PC-9 (cell line): ENCODE results near the gene DNAJC15. TPM values are rescaled to one million over a fixed set of nuclear protein-coding genes. Genes with fewer than 3 reads are reported as not detected.

Experiments
- BruUV-seq: library from RNA; stranded (reverse); fragments of 400-500 nt; replicated peaks from 2 replicates; lab custom pipeline; 2021; lab: Mats Ljungman, UMichigan
- CTCF ChIA-PET: fragments of 300-600 bp; sonication (Branson Sonifier 250); formaldehyde crosslinking; loops from one replicate; lab custom pipeline; 2022; ENCODE audit warnings: antibody characterized with exemption; lab: Charles Lee
- POLR2A ChIA-PET: fragments of 300-600 bp; sonication (Branson Sonifier 250); formaldehyde crosslinking; loops from one replicate; lab custom pipeline; 2022; ENCODE audit warnings: antibody characterized with exemption; ENCODE audit not compliant: unreplicated experiment; lab: Charles Lee
- DNase-seq, 2 experiments: peaks; one replicate each; pipeline versions ENCODE4 v3.0.0 to v3.0.0-alpha.2; 2015 to 2022; ENCODE audit warnings: mixed read lengths in 1 of 2
- H2AFZ ChIP-seq: fragments of 200-600 bp; sonication (generic); 2 replicates; pipeline ENCODE4 v1.8.1; 2017; ENCODE audit warnings: antibody characterized with exemption
- H3F3A ChIP-seq: fragments of 200-600 bp; sonication (generic); 2 replicates; pipeline ENCODE4 v1.8.1; 2017; ENCODE audit warnings: antibody characterized with exemption, mild to moderate bottlenecking, low read depth; ENCODE audit not compliant: insufficient read depth
- H3K27ac ChIP-seq: fragments of 200-600 bp; sonication (generic); 2 replicates; pipeline ENCODE4 v1.6.1; 2016; ENCODE audit warnings: mixed run types
- H3K27me3 ChIP-seq: fragments of 200-600 bp; sonication (generic); 2 replicates; pipeline ENCODE4 v1.6.1; 2016; ENCODE audit warnings: low read depth, mixed run types; ENCODE audit not compliant: insufficient read depth
- H3K36me3 ChIP-seq: fragments of 200-600 bp; sonication (generic); 2 replicates; pipeline ENCODE4 v1.6.1; 2016; ENCODE audit warnings: low read depth, mixed run types
- H3K4me1 ChIP-seq: fragments of 200-600 bp; sonication (generic); replicated peaks from 2 replicates; pipeline ENCODE4 v1.6.1; 2016; ENCODE audit warnings: mixed run types; ENCODE audit not compliant: insufficient read depth
- H3K4me2 ChIP-seq: fragments of 200-600 bp; sonication (generic); 2 replicates; pipeline ENCODE4 v1.6.1; 2017; ENCODE audit warnings: mixed run types
- H3K4me3 ChIP-seq: fragments of 200-600 bp; sonication (generic); 2 replicates; pipeline ENCODE4 v1.6.1; 2016; ENCODE audit warnings: mixed run types
- H3K79me2 ChIP-seq: fragments of 200-600 bp; sonication (generic); 2 replicates; pipeline ENCODE4 v1.6.1; 2017; ENCODE audit warnings: low read depth, mixed run types
- H3K9me2 ChIP-seq: fragments of 200-600 bp; sonication (generic); 2 replicates; pipeline ENCODE4 v1.8.1; 2017; ENCODE audit warnings: mild to moderate bottlenecking; ENCODE audit not compliant: insufficient read depth
- H3K9me3 ChIP-seq: fragments of 200-600 bp; sonication (generic); 2 replicates; pipeline ENCODE4 v1.8.1; 2016; ENCODE audit warnings: low read depth; ENCODE audit not compliant: insufficient read depth
- H4K20me1 ChIP-seq: fragments of 200-600 bp; sonication (generic); 2 replicates; pipeline ENCODE4 v1.8.1; 2017; ENCODE audit not compliant: insufficient read depth
- EZH2 ChIP-seq: fragments of 200-600 bp; sonication (generic); IDR thresholded peaks from 2 replicates; pipeline ENCODE4 v1.8.0; 2017; ENCODE audit warnings: antibody characterized with exemption, low read depth
- intact Hi-C: fragments of 100-400 bp; cut with micrococcal nuclease; formaldehyde crosslinking; loops from one replicate; pipeline ENCODE4 v1.10.0; 2022; ENCODE audit not compliant: unreplicated experiment
- total RNA-seq: library from RNA; stranded (reverse); gene quantifications from 2 replicates; pipeline ENCODE4 v1.2.3, GENCODE V29; 2021
- TF ChIP-seq, protein P1 (sequence below): fragments of 200-600 bp; sonication (generic); conservative IDR thresholded peaks from 2 replicates; pipeline ENCODE4 v1.6.1; 2017; ENCODE audit warnings: mixed run types, antibody characterized with exemption, mild to moderate bottlenecking, moderate library complexity

Gene DNAJC15
- total RNA-seq, 1 experiment from 2014 or later: 14.8 TPM

- Histone ChIP-seq H3K9me2 (no peaks in the 10 kb centered on the region), H3K27ac (no peak overlapping the region), H3K27me3 (no peaks in the 10 kb centered on the region), H3K36me3 (no peaks in the 10 kb centered on the region), H3K4me3 (no peak overlapping the region), H3K9me3 (no peaks in the 10 kb centered on the region), H3K4me1 (no peaks in the 10 kb centered on the region), H3K79me2 (no peaks in the 10 kb centered on the region), H4K20me1 (no peaks in the 10 kb centered on the region), H3K4me2 (no peak overlapping the region), H2AFZ (no peak overlapping the region), H3F3A (no peaks in the 10 kb centered on the region)
- ChIA-PET POLR2A (no interaction called here), CTCF (no interaction called here)
- DNase-seq: no peak
- BruUV-seq: no TSS peak
- intact Hi-C loops: no loop called here
- TF ChIP-seq, protein P1, sequence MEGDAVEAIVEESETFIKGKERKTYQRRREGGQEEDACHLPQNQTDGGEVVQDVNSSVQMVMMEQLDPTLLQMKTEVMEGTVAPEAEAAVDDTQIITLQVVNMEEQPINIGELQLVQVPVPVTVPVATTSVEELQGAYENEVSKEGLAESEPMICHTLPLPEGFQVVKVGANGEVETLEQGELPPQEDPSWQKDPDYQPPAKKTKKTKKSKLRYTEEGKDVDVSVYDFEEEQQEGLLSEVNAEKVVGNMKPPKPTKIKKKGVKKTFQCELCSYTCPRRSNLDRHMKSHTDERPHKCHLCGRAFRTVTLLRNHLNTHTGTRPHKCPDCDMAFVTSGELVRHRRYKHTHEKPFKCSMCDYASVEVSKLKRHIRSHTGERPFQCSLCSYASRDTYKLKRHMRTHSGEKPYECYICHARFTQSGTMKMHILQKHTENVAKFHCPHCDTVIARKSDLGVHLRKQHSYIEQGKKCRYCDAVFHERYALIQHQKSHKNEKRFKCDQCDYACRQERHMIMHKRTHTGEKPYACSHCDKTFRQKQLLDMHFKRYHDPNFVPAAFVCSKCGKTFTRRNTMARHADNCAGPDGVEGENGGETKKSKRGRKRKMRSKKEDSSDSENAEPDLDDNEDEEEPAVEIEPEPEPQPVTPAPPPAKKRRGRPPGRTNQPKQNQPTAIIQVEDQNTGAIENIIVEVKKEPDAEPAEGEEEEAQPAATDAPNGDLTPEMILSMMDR: no peak
- TF ChIP-seq EZH2: no peak
These were observed 7.2 kb upstream of the DNAJC15 start for GRCh38 chr13:43016226-43016625.

- H3K9me3 ChIP-seq: no peaks in the 10 kb centered on the region
- peaks cover 5% of the 10 kb centered on the region for H3K79me2 ChIP-seq
- TF ChIP-seq, protein P1: no peak
- TF ChIP-seq EZH2: no peak
- no peak overlapping the region for H2AFZ ChIP-seq
- no peaks in the 10 kb centered on the region for H4K20me1 ChIP-seq
- H3K4me2 ChIP-seq: no peak overlapping the region
- H3K9me2 ChIP-seq: no peaks in the 10 kb centered on the region
- intact Hi-C loops: no loop called here
- H3K4me3 ChIP-seq: no peak overlapping the region
- no peak overlapping the region for H3K27ac ChIP-seq
- no peaks in the 10 kb centered on the region for H3K27me3 ChIP-seq
- DNase-seq: no peak
- H3K4me1 ChIP-seq: 0 out of 2 replicates have a peak, but pooled peaks cover 4% of the 10 kb centered on the region
- 0 out of 2 replicates have a peak, but pooled peaks cover 5% of the 10 kb centered on the region for H3F3A ChIP-seq
- no peaks in the 10 kb centered on the region for H3K36me3 ChIP-seq
- no TSS peak for BruUV-seq
- ChIA-PET CTCF (no interaction called here), POLR2A (no interaction called here)
These were observed 3.6 kb upstream of the DNAJC15 start for GRCh38 chr13:43019811-43020210.

DNA sequence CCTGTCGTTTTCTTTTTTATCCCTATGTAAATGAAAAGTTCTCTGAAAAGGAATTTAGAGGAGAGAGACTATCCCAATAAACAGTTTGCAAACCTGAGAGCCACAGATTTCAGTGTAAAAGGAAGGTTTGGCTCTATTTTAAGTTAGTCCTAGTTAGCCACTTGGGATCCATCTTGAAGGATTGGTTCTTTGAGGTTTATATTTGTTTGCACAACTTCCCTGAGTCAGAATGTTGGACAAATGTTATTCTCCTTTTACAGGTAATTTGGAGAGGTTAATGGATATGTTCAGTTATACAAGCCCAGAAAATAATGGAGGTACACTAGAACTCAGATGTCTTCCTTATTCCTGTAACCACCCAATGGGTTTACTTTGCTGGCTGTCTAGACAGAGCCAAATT is 2.6 kb upstream of the DNAJC15 start:
- BruUV-seq: no TSS peak
- H3K27ac ChIP-seq: no peak overlapping the region
- 0 out of 2 replicates have a peak, but pooled peaks cover 5% of the 10 kb centered on the region for H3F3A ChIP-seq
- ChIA-PET POLR2A (interaction anchor here (0.6 kb wide), 1 partner anchor 1795 kb away, joined by 4 read pairs; no protein-coding TSS in a partner anchor), CTCF (no interaction called here)
- no peak overlapping the region for H3K4me3 ChIP-seq
- no peak for DNase-seq
- H3K36me3 ChIP-seq: no peaks in the 10 kb centered on the region
- no peaks in the 10 kb centered on the region for H3K9me2 ChIP-seq
- no peaks in the 10 kb centered on the region for H4K20me1 ChIP-seq
- intact Hi-C loops: no loop called here
- no peak overlapping the region for H2AFZ ChIP-seq
- H3K79me2 ChIP-seq: peaks cover 15% of the 10 kb centered on the region
- H3K9me3 ChIP-seq: no peaks in the 10 kb centered on the region
- no peak for TF ChIP-seq EZH2
- TF ChIP-seq, protein P1: no peak
- no peak overlapping the region for H3K4me2 ChIP-seq
- H3K27me3 ChIP-seq: no peaks in the 10 kb centered on the region
- H3K4me1 ChIP-seq: 0 out of 2 replicates have a peak, but pooled peaks cover 4% of the 10 kb centered on the region
